ENCODE data around the gene SLC25A46.
A peak's percentile ranks its signal among the peaks of the same experiment; 100 is the strongest.
"Not testable (repeated sequence)": the region's sequence is repeated elsewhere in the genome, so short reads cannot be mapped to it uniquely, and the experiment has no call there.

SLC25A46 gene

DNA sequence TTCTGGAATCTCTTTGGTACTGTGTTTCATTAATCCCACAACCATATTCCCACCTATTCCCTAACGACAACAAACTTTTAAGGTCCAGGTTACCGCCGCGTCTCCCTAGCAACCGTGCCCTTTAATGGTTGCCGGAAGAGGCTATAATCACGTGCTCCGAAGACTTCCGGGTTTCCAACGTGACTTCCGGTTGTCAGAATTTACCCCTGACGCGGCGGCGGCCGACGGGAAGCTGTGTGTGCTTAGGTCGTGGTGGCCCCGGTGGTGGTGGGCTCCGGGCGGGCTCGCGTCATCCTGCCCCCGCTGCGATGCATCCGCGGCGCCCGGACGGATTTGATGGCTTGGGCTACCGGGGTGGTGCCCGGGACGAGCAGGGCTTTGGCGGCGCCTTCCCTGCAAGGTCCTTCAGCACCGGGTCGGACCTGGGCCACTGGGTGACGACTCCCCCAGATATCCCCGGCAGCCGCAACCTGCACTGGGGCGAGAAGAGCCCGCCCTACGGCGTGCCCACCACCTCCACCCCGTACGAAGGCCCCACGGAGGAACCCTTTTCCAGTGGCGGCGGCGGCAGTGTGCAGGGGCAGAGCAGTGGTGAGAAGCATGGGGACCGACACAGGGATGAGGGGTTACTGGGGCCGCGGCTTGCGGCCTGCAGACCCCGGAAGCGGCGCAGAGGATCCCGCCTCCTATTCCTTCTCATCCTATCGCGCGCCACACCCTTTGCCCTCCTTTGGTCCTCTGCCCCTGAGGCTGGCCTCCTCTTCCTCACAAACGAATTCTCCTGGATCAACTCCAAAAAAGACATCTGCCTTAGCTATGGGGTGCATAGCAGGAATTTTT, at the start of gene SLC25A46:
Gene SLC25A46, plus strand, starts transcription at position 196 of the 840 bp plus-strand sequence. Its CDS starts 113 bp downstream, at position 309.
- DNase-seq (ENCODE audit: extremely low read depth, low read depth) = peak; percentile 78

DNA sequence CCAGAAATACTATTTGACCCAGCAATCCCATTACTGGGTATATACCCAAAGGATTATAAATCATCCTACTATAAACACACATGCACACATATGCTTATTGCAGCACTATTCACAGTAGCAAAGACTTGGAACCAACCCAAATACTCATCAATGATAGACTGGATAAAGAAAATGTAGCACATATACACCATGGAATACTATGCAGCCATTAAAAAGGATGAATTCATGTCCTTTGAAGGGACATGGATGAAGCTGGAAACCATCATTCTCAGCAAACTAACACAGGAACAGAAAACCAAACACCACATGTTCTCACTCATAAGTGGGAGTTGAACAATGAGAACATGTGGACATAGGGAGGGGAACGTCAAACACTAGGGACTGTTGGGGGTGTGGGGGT, 48.2 kb upstream of the SLC25A46 start:
- H3K4me3 ChIP-seq (replicated peaks; ENCODE audit: low read depth, low read length); DNase-seq (ENCODE audit: extremely low read depth, low read depth): not testable (repeated sequence)

More for the DNA sequence above, at the start of gene SLC25A46:
- TF ChIP-seq, protein P1, sequence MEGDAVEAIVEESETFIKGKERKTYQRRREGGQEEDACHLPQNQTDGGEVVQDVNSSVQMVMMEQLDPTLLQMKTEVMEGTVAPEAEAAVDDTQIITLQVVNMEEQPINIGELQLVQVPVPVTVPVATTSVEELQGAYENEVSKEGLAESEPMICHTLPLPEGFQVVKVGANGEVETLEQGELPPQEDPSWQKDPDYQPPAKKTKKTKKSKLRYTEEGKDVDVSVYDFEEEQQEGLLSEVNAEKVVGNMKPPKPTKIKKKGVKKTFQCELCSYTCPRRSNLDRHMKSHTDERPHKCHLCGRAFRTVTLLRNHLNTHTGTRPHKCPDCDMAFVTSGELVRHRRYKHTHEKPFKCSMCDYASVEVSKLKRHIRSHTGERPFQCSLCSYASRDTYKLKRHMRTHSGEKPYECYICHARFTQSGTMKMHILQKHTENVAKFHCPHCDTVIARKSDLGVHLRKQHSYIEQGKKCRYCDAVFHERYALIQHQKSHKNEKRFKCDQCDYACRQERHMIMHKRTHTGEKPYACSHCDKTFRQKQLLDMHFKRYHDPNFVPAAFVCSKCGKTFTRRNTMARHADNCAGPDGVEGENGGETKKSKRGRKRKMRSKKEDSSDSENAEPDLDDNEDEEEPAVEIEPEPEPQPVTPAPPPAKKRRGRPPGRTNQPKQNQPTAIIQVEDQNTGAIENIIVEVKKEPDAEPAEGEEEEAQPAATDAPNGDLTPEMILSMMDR (IDR thresholded peaks at IDR 0.05; ENCODE audit: low read depth, low read length, missing control alignments) = no peak
- H3K4me3 ChIP-seq (replicated peaks; ENCODE audit: low read depth, low read length) = peak within 1 kb of the TSS; percentile 84

DNA sequence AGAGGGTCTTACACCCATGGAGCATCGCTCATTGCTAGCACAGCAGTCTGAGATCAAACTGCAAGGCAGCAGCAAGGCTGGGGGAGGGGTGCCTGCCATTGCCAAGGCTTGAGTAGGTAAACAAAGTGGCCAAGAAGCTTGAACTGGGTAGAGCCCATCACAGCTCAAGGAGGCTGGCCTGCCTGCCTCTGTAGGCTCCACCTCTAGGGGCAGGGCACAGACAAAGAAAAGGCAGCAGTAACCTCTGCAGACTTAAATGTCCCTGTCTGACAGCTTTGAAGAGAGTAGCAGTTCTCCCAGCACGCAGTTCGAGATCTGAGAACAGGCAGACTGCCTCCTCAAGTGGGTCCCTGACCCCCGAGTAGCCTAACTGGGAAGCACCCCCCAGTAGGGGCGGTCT, 46.1 kb upstream of the SLC25A46 start:
- not testable (repeated sequence) for DNase-seq (ENCODE audit: extremely low read depth, low read depth); H3K4me3 ChIP-seq (replicated peaks; ENCODE audit: low read depth, low read length)

DNA sequence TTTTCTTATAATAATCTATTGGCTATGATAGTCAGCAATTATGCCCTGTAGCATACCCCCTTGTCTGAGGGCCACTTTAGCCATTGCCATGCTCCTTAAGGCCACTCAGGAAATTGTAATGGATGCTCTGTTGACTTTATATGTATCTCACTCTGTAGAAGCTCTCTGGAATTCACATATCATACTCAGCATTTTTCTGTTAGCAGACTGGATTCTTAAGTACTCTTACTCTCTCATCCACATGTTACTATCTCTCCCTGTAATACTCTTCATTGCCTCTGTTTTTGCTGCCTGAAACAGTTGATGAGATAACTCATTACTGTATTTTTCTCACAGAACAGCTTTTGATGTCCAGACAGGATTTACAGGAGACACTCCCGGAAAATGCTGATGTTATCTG, 36.5 kb upstream of the SLC25A46 start:
- H3K4me3 ChIP-seq (replicated peaks; ENCODE audit: low read depth, low read length) = no peak overlapping the region
- TF ChIP-seq, protein P1 (IDR thresholded peaks at IDR 0.05; ENCODE audit: low read depth, low read length, missing control alignments) = no peak
- DNase-seq (ENCODE audit: extremely low read depth, low read depth) = no peak

DNA sequence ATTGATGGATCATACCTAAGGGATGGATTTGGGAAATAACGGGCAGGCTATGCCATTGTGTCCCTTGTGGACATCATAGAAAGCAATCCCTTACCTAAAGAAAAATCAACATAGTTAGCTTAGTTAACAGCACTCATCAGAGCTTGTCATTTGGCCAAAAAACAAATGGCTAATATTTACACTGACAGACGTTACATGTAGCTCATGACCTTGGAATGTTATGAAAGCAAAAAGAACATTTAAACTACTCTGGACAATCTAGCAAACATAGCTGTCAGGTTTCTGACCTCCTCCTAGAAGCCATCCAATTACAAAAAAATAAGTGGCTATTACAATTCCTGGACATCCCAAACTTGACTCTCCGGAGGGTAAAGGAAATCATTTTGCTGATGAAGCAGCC, 36.1 kb upstream of the SLC25A46 start:
- TF ChIP-seq, protein P1 (IDR thresholded peaks at IDR 0.05; ENCODE audit: low read depth, low read length, missing control alignments) = no peak
- no peak overlapping the region for H3K4me3 ChIP-seq (replicated peaks; ENCODE audit: low read depth, low read length)
- DNase-seq (ENCODE audit: extremely low read depth, low read depth) = no peak

DNA sequence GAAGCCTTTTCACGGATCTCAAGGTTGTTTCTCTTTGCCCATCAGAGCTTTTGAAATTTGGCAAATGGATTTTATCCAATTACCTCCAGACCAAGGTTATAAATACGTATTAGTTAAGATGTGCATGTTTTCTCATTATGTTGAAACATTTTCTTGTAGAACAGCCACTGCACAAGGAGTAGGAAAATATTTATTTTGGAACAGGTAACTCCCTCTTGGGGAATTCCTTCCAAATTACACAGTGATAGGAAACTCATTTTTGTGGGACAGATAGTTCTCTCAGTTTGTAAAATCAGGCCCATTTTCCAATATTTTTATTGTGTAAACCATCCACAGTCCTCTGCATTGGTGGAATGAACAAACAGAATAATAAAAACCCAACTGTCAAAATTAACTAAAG, 35.3 kb upstream of the SLC25A46 start:
- DNase-seq (ENCODE audit: extremely low read depth, low read depth) = no peak
- no peak overlapping the region for H3K4me3 ChIP-seq (replicated peaks; ENCODE audit: low read depth, low read length)
- TF ChIP-seq, protein P1 (IDR thresholded peaks at IDR 0.05; ENCODE audit: low read depth, low read length, missing control alignments) = no peak

DNA sequence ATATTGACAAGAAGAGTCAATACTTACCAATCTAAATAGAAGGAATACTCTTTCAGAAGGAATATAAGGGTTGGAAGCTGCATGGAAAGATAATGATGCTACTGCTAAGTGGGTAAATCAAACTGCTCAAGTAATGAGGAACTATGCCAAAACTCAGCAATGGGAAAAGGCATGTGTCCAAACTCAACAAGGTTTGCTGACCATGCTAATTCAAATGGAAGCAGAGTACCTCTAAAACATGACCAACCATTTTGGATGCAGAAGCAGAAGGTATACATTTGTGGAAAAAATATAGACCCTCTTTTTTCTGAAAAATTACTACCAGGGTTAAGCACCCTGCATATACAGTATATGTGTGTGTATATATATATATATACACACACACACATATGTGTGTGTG, 33.5 kb upstream of the SLC25A46 start:
- no peak for DNase-seq (ENCODE audit: extremely low read depth, low read depth)
- H3K4me3 ChIP-seq (replicated peaks; ENCODE audit: low read depth, low read length) = no peak overlapping the region
- TF ChIP-seq, protein P1 (IDR thresholded peaks at IDR 0.05; ENCODE audit: low read depth, low read length, missing control alignments) = no peak
